Liver (tissue), 9 donors: ENCODE data around the gene TOX4. TPM values are rescaled to one million over a fixed set of nuclear protein-coding genes. Genes with fewer than 3 reads are reported as not detected.

Experiments
- DNase-seq: peaks from one replicate; pipeline ENCODE4 v3.0.0-alpha.2; 2017; ENCODE audit warnings: low spot score
- H3K27ac ChIP-seq, 2 donors: one replicate each; pipeline ENCODE4 v1.7.0; 2013; ENCODE audit warnings: inconsistent platforms in 2 of 2, low read length in 2 of 2, control low read depth in 1 of 2, low read depth in 1 of 2, mild to moderate bottlenecking in 1 of 2
- H3K27me3 ChIP-seq, 4 donors: one replicate each; pipeline versions ENCODE4 v1.6.1 to v1.7.0; 2013; ENCODE audit warnings: low read length in 3 of 4, inconsistent platforms in 1 of 4, mild to moderate bottlenecking in 1 of 4, moderate library complexity in 1 of 4; ENCODE audit not compliant: control insufficient read depth in 4 of 4, insufficient read depth in 4 of 4
- H3K36me3 ChIP-seq, 4 donors: one replicate each; pipeline versions ENCODE4 v1.6.1 to v1.7.0; 2013; ENCODE audit warnings: low read length in 3 of 4, mild to moderate bottlenecking in 3 of 4, low read depth in 1 of 4, moderate library complexity in 1 of 4; ENCODE audit not compliant: control insufficient read depth in 4 of 4, insufficient read depth in 3 of 4
- H3K4me1 ChIP-seq, 4 donors: one replicate each; pipeline versions ENCODE4 v1.6.1 to v1.7.0; 2013; ENCODE audit warnings: low read length in 3 of 4, mild to moderate bottlenecking in 3 of 4, moderate library complexity in 1 of 4; ENCODE audit not compliant: control insufficient read depth in 4 of 4, insufficient read depth in 4 of 4
- H3K4me3 ChIP-seq, 3 donors: one replicate each; pipeline versions ENCODE4 v1.6.1 to v1.7.0; 2013; ENCODE audit warnings: low read length in 3 of 3, control low read depth in 1 of 3, low read depth in 1 of 3, mild to moderate bottlenecking in 1 of 3
- H3K9ac ChIP-seq, 2 donors: one replicate each; pipeline ENCODE4 v1.7.0; 2013; ENCODE audit warnings: low read length in 2 of 2, mild to moderate bottlenecking in 2 of 2, moderate library complexity in 2 of 2, control low read depth in 1 of 2, low read depth in 1 of 2
- H3K9me3 ChIP-seq, 4 donors: one replicate each; pipeline versions ENCODE4 v1.6.1 to v1.7.0; 2013; ENCODE audit warnings: low read length in 3 of 4; ENCODE audit not compliant: control insufficient read depth in 4 of 4
- ATF3 ChIP-seq: IDR thresholded peaks from 2 replicates; pipeline ENCODE4 v1.6.1; 2016; ENCODE audit warnings: antibody characterized with exemption
- CTCF ChIP-seq: fragments of 150-350 bp; IDR thresholded peaks from 2 replicates; pipeline ENCODE4 v1.5.1; 2017; ENCODE audit warnings: improper control_type of control experiment, low read depth, low read length; ENCODE audit not compliant: missing input control
- EGR1 ChIP-seq, 2 donors: IDR thresholded peaks; 2 replicates each; pipeline ENCODE4 v1.6.1; 2016 to 2018; ENCODE audit warnings: antibody characterized with exemption in 2 of 2, low read depth in 2 of 2
- FOXA1 ChIP-seq: IDR thresholded peaks from 2 replicates; pipeline ENCODE4 v1.6.1; 2016; ENCODE audit warnings: antibody characterized with exemption
- FOXA2 ChIP-seq: IDR thresholded peaks from 2 replicates; pipeline ENCODE4 v1.6.1; 2016; ENCODE audit warnings: antibody characterized with exemption
- GABPA ChIP-seq, 2 donors: IDR thresholded peaks in 1 of 2; conservative IDR thresholded peaks in 1 of 2; 2 replicates each; pipeline ENCODE4 v1.6.1; 2016; ENCODE audit warnings: antibody characterized with exemption in 2 of 2, mild to moderate bottlenecking in 1 of 2, moderate library complexity in 1 of 2
- HNF4A ChIP-seq, 2 donors: conservative IDR thresholded peaks; 2 replicates each; pipeline ENCODE4 v1.6.1; 2016; ENCODE audit warnings: antibody characterized with exemption in 2 of 2, mild to moderate bottlenecking in 2 of 2
- HNF4G ChIP-seq: IDR thresholded peaks from 2 replicates; pipeline ENCODE4 v1.6.1; 2016; ENCODE audit warnings: antibody characterized with exemption
- JUND ChIP-seq, 2 donors: IDR thresholded peaks; 2 replicates each; pipeline ENCODE4 v1.6.1; 2016; ENCODE audit warnings: antibody characterized with exemption in 2 of 2
- NR2F2 ChIP-seq: IDR thresholded peaks from 2 replicates; pipeline ENCODE4 v1.6.1; 2016; ENCODE audit warnings: antibody characterized with exemption
- RAD21 ChIP-seq, 2 donors: IDR thresholded peaks; 2 replicates each; pipeline ENCODE4 v1.6.1; 2016; ENCODE audit warnings: antibody characterized with exemption in 2 of 2, mild to moderate bottlenecking in 2 of 2
- RXRA ChIP-seq, 2 donors: IDR thresholded peaks; 2 replicates each; pipeline ENCODE4 v1.6.1; 2017 to 2018; ENCODE audit warnings: antibody characterized with exemption in 2 of 2, mild to moderate bottlenecking in 1 of 2
- SP1 ChIP-seq: IDR thresholded peaks from 2 replicates; pipeline ENCODE4 v1.6.1; 2018; ENCODE audit warnings: antibody characterized with exemption, mild to moderate bottlenecking
- TAF1 ChIP-seq: conservative IDR thresholded peaks from 2 replicates; pipeline ENCODE4 v1.6.1; 2016; ENCODE audit warnings: antibody characterized with exemption, mild to moderate bottlenecking
- YY1 ChIP-seq: IDR thresholded peaks from 2 replicates; pipeline ENCODE4 v1.6.1; 2016; ENCODE audit warnings: antibody characterized with exemption, mild to moderate bottlenecking
- WGBS: extraction: QIAGEN DNeasy Blood & Tissue Kit; methylation state at CpG from one replicate; pipeline ENCODE4 v1.1.7; 2013; 5-methylcytosine and 5-hydroxymethylcytosine counted together
- polyA plus RNA-seq, 2 donors: library from polyadenylated mRNA; stranded (reverse) in 1 of 2; unstranded in 1 of 2; fragments of 200-250 nt in 1 of 2; fragments of >200 nt in 1 of 2; fragmentation: Nextera tagmentation in 1 of 2; extraction: Ambion mirVana in 1 of 2; gene quantifications; one replicate each; pipeline versions ENCODE4 v1.2.1 to v1.2.3, GENCODE V29; 2013 to 2015
- total RNA-seq, 2 donors: library from RNA; depleted of rRNA; stranded (reverse); fragments of >200 nt; gene quantifications; one replicate each; pipeline ENCODE4 v1.2.3, GENCODE V29; 2014
- TF ChIP-seq, protein P1 (sequence below): IDR thresholded peaks from 2 replicates; pipeline ENCODE4 v1.6.1; 2016; ENCODE audit warnings: antibody characterized with exemption
- TF ChIP-seq, protein P2 (sequence below): IDR thresholded peaks from 2 replicates; pipeline ENCODE4 v1.6.1; 2016; ENCODE audit warnings: antibody characterized with exemption, mild to moderate bottlenecking
- TF ChIP-seq, protein P3 (sequence below): IDR thresholded peaks from 2 replicates; pipeline ENCODE4 v1.6.1; 2016; ENCODE audit warnings: antibody characterized with exemption
- donor health status: healthy.
- donor health status: healthy.
- donor health status: healthy.
- donor health status: healthy.
- donor health status: healthy.

The TOX4 gene
- total and polyA plus RNA-seq, 4 donors: 16.9 to 29.8 (median 20.4) TPM

- TF ChIP-seq CTCF (no peak), JUND (IDR thresholded peaks at IDR 0.05) (no peak), HNF4A (conservative IDR thresholded peaks at IDR 0.05) (no peak), YY1 (no peak), FOXA2 (no peak), HNF4G (no peak), GABPA (IDR thresholded peaks at IDR 0.05 in 1 of 2, conservative IDR thresholded peaks at IDR 0.05 in 1 of 2) (no peak), ATF3 (no peak), RAD21 (IDR thresholded peaks at IDR 0.05) (no peak), EGR1 (IDR thresholded peaks at IDR 0.05; ENCODE audit: low read depth in 2 of 2) (no peak), SP1 (no peak), NR2F2 (no peak), RXRA (IDR thresholded peaks at IDR 0.05) (no peak), FOXA1 (no peak), TAF1 (no peak)
- TF ChIP-seq, protein P1, sequence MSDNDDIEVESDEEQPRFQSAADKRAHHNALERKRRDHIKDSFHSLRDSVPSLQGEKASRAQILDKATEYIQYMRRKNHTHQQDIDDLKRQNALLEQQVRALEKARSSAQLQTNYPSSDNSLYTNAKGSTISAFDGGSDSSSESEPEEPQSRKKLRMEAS: no peak
- TF ChIP-seq, protein P2, sequence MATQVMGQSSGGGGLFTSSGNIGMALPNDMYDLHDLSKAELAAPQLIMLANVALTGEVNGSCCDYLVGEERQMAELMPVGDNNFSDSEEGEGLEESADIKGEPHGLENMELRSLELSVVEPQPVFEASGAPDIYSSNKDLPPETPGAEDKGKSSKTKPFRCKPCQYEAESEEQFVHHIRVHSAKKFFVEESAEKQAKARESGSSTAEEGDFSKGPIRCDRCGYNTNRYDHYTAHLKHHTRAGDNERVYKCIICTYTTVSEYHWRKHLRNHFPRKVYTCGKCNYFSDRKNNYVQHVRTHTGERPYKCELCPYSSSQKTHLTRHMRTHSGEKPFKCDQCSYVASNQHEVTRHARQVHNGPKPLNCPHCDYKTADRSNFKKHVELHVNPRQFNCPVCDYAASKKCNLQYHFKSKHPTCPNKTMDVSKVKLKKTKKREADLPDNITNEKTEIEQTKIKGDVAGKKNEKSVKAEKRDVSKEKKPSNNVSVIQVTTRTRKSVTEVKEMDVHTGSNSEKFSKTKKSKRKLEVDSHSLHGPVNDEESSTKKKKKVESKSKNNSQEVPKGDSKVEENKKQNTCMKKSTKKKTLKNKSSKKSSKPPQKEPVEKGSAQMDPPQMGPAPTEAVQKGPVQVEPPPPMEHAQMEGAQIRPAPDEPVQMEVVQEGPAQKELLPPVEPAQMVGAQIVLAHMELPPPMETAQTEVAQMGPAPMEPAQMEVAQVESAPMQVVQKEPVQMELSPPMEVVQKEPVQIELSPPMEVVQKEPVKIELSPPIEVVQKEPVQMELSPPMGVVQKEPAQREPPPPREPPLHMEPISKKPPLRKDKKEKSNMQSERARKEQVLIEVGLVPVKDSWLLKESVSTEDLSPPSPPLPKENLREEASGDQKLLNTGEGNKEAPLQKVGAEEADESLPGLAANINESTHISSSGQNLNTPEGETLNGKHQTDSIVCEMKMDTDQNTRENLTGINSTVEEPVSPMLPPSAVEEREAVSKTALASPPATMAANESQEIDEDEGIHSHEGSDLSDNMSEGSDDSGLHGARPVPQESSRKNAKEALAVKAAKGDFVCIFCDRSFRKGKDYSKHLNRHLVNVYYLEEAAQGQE: no peak
- TF ChIP-seq, protein P3, sequence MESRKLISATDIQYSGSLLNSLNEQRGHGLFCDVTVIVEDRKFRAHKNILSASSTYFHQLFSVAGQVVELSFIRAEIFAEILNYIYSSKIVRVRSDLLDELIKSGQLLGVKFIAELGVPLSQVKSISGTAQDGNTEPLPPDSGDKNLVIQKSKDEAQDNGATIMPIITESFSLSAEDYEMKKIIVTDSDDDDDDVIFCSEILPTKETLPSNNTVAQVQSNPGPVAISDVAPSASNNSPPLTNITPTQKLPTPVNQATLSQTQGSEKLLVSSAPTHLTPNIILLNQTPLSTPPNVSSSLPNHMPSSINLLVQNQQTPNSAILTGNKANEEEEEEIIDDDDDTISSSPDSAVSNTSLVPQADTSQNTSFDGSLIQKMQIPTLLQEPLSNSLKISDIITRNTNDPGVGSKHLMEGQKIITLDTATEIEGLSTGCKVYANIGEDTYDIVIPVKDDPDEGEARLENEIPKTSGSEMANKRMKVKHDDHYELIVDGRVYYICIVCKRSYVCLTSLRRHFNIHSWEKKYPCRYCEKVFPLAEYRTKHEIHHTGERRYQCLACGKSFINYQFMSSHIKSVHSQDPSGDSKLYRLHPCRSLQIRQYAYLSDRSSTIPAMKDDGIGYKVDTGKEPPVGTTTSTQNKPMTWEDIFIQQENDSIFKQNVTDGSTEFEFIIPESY: no peak
- Histone ChIP-seq H3K36me3 (peaks cover 0 to 5% (median 3%) of the 10 kb centered on the region in 4 donors), H3K9me3 (no peaks in the 10 kb centered on the region), H3K9ac (peak overlapping the region; percentile 23 to 45), H3K4me3 (peak overlapping the region; percentile 60 to 94 (median 94)), H3K4me1 (peaks cover 3 to 16% (median 10%) of the 10 kb centered on the region in 4 donors), H3K27me3 (no peaks in the 10 kb centered on the region), H3K27ac (peak overlapping the region; percentile 52 to 72)
- no peak for DNase-seq
- under 1% methylated on average over 17 of the region's 17 CpGs for WGBS
Measured at GRCh38 chr14:21455592-21455911, 21.4 kb upstream of the TOX4 start.
